ENCODE data around the gene FAM184A. TPM values are rescaled to one million over a fixed set of nuclear protein-coding genes. Genes with fewer than 3 reads are reported as not detected.

FAM184A gene
- total and polyA plus RNA-seq, 2 of the 13 experiments (the other 11 are each of a cell fraction or from before 2014, with no cell fraction given), result 7.0 to 18.0 TPM

DNA sequence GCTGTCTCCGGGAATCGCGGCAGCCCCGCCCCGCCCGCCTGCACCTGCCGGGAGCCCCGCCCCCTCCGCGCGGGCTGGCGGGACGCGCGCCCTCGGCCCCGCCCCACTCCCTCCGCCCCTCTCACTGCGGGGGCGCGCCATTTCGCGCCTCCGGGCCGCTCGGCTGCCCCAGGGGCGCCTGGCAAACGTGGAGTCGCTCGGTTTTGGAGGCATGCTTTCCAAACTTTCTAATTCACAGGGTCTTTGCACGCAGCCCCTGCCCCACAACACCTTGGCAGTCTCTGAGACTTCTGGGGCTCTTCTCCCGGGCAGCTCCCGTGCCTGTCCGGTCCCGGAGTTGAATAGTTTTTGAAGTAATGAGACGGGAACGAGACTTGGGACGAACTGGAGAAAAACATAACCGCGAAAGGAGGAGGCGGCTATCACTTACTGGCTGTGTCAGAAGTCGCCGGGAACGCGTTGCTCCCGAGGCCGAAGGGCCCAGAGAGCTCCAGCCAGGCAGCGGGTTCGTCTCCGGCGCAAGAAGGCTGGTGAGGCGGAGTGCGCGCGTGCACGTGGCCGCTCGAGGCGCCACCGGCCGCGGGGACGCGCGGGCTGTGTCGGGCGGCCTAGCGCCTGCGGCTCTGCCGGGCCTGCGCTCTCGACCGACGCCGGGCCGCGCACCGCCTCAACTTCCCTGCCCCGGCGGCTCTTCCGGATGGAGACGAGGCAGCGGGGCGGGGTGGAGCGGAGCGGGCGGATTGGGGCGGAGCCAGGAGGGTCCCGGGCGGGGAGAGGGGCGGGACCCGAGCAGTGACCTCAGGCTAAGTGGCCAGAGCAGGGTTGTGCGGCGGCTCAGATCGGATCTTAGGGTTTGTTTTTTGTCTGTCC is 143.8 kb downstream of the FAM184A start, which contains the start of gene MCM9 (continued):
- no peak for TF ChIP-seq FIP1L1 (IDR thresholded peaks at IDR 0.05; ENCODE audit: borderline replicate concordance, insufficient read depth, low read depth, low read length)
- TF ChIP-seq, protein P1, sequence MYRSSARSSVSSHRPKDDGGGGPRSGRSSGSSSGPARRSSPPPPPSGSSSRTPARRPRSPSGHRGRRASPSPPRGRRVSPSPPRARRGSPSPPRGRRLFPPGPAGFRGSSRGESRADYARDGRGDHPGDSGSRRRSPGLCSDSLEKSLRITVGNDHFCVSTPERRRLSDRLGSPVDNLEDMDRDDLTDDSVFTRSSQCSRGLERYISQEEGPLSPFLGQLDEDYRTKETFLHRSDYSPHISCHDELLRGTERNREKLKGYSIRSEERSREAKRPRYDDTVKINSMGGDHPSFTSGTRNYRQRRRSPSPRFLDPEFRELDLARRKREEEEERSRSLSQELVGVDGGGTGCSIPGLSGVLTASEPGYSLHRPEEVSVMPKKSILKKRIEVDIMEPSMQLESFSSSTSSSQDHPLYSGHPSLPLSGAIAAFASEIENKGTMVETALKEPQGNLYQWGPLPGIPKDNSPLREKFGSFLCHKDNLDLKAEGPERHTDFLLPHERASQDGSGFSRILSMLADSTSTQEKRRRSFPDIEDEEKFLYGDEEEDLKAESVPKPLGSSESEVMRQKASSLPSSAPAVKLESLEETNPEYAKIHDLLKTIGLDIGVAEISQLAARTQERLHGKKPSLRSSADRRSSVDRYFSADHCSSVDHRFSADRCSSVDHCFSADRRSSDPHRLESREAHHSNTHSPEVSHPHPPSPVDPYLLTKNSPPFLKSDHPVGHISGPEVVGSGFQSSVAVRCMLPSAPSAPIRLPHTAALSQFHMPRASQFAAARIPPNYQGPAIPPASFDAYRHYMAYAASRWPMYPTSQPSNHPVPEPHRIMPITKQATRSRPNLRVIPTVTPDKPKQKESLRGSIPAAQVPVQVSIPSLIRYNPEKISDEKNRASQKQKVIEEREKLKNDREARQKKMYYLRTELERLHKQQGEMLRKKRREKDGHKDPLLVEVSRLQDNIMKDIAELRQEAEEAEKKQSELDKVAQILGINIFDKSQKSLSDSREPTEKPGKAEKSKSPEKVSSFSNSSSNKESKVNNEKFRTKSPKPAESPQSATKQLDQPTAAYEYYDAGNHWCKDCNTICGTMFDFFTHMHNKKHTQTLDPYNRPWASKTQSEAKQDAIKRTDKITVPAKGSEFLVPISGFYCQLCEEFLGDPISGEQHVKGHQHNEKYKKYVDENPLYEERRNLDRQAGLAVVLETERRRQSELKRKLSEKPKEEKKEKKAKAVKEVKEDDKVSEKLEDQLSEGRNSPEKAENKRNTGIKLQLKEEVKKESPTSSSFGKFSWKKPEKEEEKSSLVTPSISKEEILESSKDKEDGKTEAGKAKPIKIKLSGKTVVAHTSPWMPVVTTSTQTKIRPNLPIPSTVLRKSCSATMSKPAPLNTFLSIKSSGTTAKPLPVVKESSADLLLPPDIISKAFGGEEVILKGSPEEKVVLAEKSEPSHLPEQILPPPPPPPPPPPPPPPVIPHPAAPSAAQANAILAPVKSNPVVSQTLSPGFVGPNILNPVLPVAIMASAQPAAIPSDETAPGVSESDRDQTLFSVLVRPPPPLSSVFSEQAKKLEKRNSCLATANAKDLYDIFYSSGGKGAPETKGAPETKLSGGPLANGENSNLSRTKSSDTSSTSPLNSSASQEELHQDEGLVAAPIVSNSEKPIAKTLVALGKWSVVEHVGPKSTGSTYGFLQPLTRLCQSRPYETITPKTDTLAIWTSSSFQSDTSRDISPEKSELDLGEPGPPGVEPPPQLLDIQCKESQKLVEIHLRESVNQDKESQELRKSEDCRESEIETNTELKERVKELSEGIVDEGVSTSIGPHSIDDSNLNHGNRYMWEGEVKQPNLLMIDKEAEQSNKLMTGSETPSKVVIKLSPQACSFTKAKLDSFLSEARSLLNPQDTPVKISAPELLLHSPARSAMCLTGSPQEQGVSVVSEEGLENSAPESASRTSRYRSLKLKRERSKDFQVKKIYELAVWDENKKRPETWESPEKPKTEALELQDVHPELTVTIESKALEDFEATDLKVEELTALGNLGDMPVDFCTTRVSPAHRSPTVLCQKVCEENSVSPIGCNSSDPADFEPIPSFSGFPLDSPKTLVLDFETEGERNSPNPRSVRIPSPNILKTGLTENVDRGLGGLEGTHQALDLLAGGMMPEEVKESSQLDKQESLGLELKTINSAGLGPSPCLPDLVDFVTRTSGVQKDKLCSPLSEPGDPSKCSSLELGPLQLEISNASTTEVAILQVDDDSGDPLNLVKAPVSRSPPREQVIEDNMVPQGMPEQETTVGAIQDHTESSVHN (CRISPR knock-in tag; IDR thresholded peaks at IDR 0.05), result no peak
- no peak for TF ChIP-seq ZNF737 (CRISPR knock-in tag; IDR thresholded peaks at IDR 0.05; ENCODE audit: borderline replicate concordance)
- 0 out of 2 replicates have a peak, but pooled peaks have one; percentile 50 for TF ChIP-seq ZNF619 (CRISPR knock-in tag; IDR thresholded peaks at IDR 0.05)
- TF ChIP-seq, protein P2, sequence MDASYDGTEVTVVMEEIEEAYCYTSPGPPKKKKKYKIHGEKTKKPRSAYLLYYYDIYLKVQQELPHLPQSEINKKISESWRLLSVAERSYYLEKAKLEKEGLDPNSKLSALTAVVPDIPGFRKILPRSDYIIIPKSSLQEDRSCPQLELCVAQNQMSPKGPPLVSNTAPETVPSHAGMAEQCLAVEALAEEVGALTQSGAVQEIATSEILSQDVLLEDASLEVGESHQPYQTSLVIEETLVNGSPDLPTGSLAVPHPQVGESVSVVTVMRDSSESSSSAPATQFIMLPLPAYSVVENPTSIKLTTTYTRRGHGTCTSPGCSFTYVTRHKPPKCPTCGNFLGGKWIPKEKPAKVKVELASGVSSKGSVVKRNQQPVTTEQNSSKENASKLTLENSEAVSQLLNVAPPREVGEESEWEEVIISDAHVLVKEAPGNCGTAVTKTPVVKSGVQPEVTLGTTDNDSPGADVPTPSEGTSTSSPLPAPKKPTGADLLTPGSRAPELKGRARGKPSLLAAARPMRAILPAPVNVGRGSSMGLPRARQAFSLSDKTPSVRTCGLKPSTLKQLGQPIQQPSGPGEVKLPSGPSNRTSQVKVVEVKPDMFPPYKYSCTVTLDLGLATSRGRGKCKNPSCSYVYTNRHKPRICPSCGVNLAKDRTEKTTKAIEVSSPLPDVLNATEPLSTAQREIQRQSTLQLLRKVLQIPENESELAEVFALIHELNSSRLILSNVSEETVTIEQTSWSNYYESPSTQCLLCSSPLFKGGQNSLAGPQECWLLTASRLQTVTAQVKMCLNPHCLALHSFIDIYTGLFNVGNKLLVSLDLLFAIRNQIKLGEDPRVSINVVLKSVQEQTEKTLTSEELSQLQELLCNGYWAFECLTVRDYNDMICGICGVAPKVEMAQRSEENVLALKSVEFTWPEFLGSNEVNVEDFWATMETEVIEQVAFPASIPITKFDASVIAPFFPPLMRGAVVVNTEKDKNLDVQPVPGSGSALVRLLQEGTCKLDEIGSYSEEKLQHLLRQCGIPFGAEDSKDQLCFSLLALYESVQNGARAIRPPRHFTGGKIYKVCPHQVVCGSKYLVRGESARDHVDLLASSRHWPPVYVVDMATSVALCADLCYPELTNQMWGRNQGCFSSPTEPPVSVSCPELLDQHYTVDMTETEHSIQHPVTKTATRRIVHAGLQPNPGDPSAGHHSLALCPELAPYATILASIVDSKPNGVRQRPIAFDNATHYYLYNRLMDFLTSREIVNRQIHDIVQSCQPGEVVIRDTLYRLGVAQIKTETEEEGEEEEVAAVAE (CRISPR knock-in tag; IDR thresholded peaks at IDR 0.05; ENCODE audit: borderline replicate concordance), result no peak
- no peak for TF ChIP-seq SP1 (IDR thresholded peaks at IDR 0.05)
- peak; percentile 80 for TF ChIP-seq SP1 (CRISPR knock-in tag; IDR thresholded peaks at IDR 0.05)
- peak; percentile 60; the same call in 1 of the 2 replicates for TF ChIP-seq KAT8 (CRISPR knock-in tag; IDR thresholded peaks at IDR 0.05)
- TF ChIP-seq ZNF263 (CRISPR knock-in tag; IDR thresholded peaks at IDR 0.05), result no peak
- TF ChIP-seq IRF2 (CRISPR knock-in tag; IDR thresholded peaks at IDR 0.05), result no peak
- TF ChIP-seq ZNF670 (CRISPR knock-in tag; IDR thresholded peaks at IDR 0.05; ENCODE audit: borderline replicate concordance), result no peak
- no peak for TF ChIP-seq CENPX (CRISPR knock-in tag; IDR thresholded peaks at IDR 0.05)
- TF ChIP-seq, protein P3, sequence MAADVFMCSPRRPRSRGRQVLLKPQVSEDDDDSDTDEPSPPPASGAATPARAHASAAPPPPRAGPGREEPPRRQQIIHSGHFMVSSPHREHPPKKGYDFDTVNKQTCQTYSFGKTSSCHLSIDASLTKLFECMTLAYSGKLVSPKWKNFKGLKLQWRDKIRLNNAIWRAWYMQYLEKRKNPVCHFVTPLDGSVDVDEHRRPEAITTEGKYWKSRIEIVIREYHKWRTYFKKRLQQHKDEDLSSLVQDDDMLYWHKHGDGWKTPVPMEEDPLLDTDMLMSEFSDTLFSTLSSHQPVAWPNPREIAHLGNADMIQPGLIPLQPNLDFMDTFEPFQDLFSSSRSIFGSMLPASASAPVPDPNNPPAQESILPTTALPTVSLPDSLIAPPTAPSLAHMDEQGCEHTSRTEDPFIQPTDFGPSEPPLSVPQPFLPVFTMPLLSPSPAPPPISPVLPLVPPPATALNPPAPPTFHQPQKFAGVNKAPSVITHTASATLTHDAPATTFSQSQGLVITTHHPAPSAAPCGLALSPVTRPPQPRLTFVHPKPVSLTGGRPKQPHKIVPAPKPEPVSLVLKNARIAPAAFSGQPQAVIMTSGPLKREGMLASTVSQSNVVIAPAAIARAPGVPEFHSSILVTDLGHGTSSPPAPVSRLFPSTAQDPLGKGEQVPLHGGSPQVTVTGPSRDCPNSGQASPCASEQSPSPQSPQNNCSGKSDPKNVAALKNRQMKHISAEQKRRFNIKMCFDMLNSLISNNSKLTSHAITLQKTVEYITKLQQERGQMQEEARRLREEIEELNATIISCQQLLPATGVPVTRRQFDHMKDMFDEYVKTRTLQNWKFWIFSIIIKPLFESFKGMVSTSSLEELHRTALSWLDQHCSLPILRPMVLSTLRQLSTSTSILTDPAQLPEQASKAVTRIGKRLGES (CRISPR knock-in tag; IDR thresholded peaks at IDR 0.05; ENCODE audit: borderline replicate concordance), result no peak
